ENCODE results near the gene ERCC6L.

Gene ERCC6L

GRCh38 chrX:72159769-72160168 is 79.1 kb downstream of the ERCC6L start:
- DNase-seq (ENCODE audit: low read depth in 3 of 3), result no peak

- no peak for DNase-seq (ENCODE audit: low read depth in 3 of 3)
Observed at GRCh38 chrX:72158773-72159172, 80.1 kb downstream of the ERCC6L start.
